Caco-2 (cell line): ENCODE measurements around the gene OR4E2. TPM values are rescaled to one million over a fixed set of nuclear protein-coding genes. Genes with fewer than 3 reads are reported as not detected.

Experiments used
- BruUV-seq: library from RNA; stranded (reverse); fragments of 400-500 nt; replicated peaks from 2 replicates; lab custom pipeline; 2021; lab: Mats Ljungman, UMichigan
- CTCF ChIA-PET: fragments of 300-600 bp; sonication (Branson Sonifier 250); formaldehyde crosslinking; loops from one replicate; lab custom pipeline; 2022; ENCODE audit warnings: antibody characterized with exemption; lab: Charles Lee
- POLR2A ChIA-PET: fragments of 300-600 bp; sonication (Branson Sonifier 250); formaldehyde crosslinking; loops from one replicate; lab custom pipeline; 2022; ENCODE audit warnings: antibody characterized with exemption; lab: Charles Lee
- DNase-seq, 2 experiments: peaks; one replicate each; pipeline versions ENCODE4 v3.0.0 to v3.0.0-alpha.2; 2020 to 2022
- H3K27me3 ChIP-seq: replicated peaks from 2 replicates; pipeline ENCODE4 v1.6.0; 2011; ENCODE audit warnings: low read length; ENCODE audit not compliant: control insufficient read depth, insufficient read depth
- H3K36me3 ChIP-seq: 2 replicates; pipeline ENCODE4 v1.5.1; 2011; ENCODE audit warnings: low read length; ENCODE audit not compliant: control insufficient read depth, insufficient read depth
- H3K4me1 ChIP-seq: fragments of 250-450 bp; sonication (Bioruptor Pico); 2 replicates; pipeline ENCODE4 v1.5.1; 2020; ENCODE audit warnings: mild to moderate bottlenecking
- H3K4me3 ChIP-seq: 2 replicates; pipeline ENCODE4 v1.5.1; 2011; ENCODE audit warnings: low read depth, mild to moderate bottlenecking, control low read depth, low read length
- H3K9me3 ChIP-seq: fragments of 250-450 bp; sonication (Bioruptor Pico); 2 replicates; pipeline ENCODE4 v1.5.1; 2020; ENCODE audit warnings: mild to moderate bottlenecking, moderate library complexity
- H3K27ac Mint-ChIP-seq: one replicate; pipeline ENCODE4 v1.8.0; 2022; ENCODE audit warnings: mixed read lengths; ENCODE audit not compliant: unreplicated experiment
- H3K27me3 Mint-ChIP-seq: one replicate; pipeline ENCODE4 v1.8.0; 2022; ENCODE audit warnings: mixed read lengths; ENCODE audit not compliant: insufficient read depth, unreplicated experiment
- H3K36me3 Mint-ChIP-seq: one replicate; pipeline ENCODE4 v1.8.0; 2022; ENCODE audit warnings: mild to moderate bottlenecking, mixed read lengths; ENCODE audit not compliant: insufficient read depth, unreplicated experiment
- H3K4me1 Mint-ChIP-seq: one replicate; pipeline ENCODE4 v1.8.0; 2022; ENCODE audit warnings: low read depth, mixed read lengths; ENCODE audit not compliant: unreplicated experiment
- H3K4me3 Mint-ChIP-seq: one replicate; pipeline ENCODE4 v1.8.0; 2022; ENCODE audit warnings: mild to moderate bottlenecking, moderate library complexity, mixed read lengths; ENCODE audit not compliant: unreplicated experiment
- H3K9me3 Mint-ChIP-seq: one replicate; pipeline ENCODE4 v1.8.0; 2022; ENCODE audit warnings: mixed read lengths; ENCODE audit not compliant: unreplicated experiment
- CTCF ChIP-seq, 2 experiments: fragments of 200-600 bp in 1 of 2; IDR thresholded peaks; 1 replicate in 1 of 2; 2 replicates in 1 of 2; pipeline versions ENCODE4 v1.5.1 to v1.8.0; 2011 to 2022; ENCODE audit warnings: antibody characterized with exemption in 1 of 2, control low read depth in 1 of 2, inconsistent platforms in 1 of 2, low read depth in 1 of 2, low read length in 1 of 2, mild to moderate bottlenecking in 1 of 2, moderate library complexity in 1 of 2; ENCODE audit not compliant: insufficient read depth in 1 of 2, severe bottlenecking in 1 of 2, unreplicated experiment in 1 of 2
- intact Hi-C: fragments of 100-400 bp; cut with micrococcal nuclease; formaldehyde crosslinking; loops from one replicate; pipeline ENCODE4 v1.10.0; 2022; ENCODE audit not compliant: unreplicated experiment
- total RNA-seq: library from RNA; stranded (reverse); gene quantifications from 2 replicates; pipeline ENCODE4 v1.2.3, GENCODE V29; 2022

OR4E2 gene
- total RNA-seq, 1 experiment from 2014 or later = not detected

- POLR2A ChIA-PET = no interaction called here
- H3K27me3 Mint-ChIP-seq = no peaks in the 10 kb centered on the region
Measured at GRCh38 chr14:21673718-21674117, 20.1 kb downstream of the OR4E2 start, which contains the start of gene OR4E1. TSS of gene OR4E1 (minus strand) at chr14:21673818. CDS start at chr14:21670935, 2,883 bp downstream.

GRCh38 chr14:21675566-21675965, 21.9 kb downstream of the OR4E2 start:
- no peak for DNase-seq
- H3K36me3 ChIP-seq = no peaks in the 10 kb centered on the region
- Mint-ChIP-seq H3K4me3 (no peak overlapping the region), H3K9me3 (peaks cover 22% of the 10 kb centered on the region), H3K27me3 (no peaks in the 10 kb centered on the region), H3K36me3 (no peaks in the 10 kb centered on the region), H3K27ac (no peak overlapping the region), H3K4me1 (no peaks in the 10 kb centered on the region)
- ChIA-PET CTCF (no interaction called here), POLR2A (no interaction called here)
- H3K4me3 ChIP-seq = no peak overlapping the region
- H3K9me3 ChIP-seq = peaks cover 10% of the 10 kb centered on the region
- intact Hi-C loops = no loop called here
- TF ChIP-seq CTCF (IDR thresholded peaks at IDR 0.05; ENCODE audit: insufficient read depth in 1 of 2, low read depth in 1 of 2, low read length in 1 of 2, severe bottlenecking in 1 of 2, unreplicated experiment in 1 of 2) = no peak
- no peaks in the 10 kb centered on the region for H3K27me3 ChIP-seq
- no peaks in the 10 kb centered on the region for H3K4me1 ChIP-seq
- no TSS peak for BruUV-seq

More at GRCh38 chr14:21673718-21674117, 20.1 kb downstream of the OR4E2 start, which contains the start of gene OR4E1:
- no TSS peak for BruUV-seq
- no peak within 1 kb of the TSS for H3K27ac Mint-ChIP-seq
- no peak for TF ChIP-seq CTCF (IDR thresholded peaks at IDR 0.05; ENCODE audit: insufficient read depth in 1 of 2, low read depth in 1 of 2, low read length in 1 of 2, severe bottlenecking in 1 of 2, unreplicated experiment in 1 of 2)
- Histone ChIP-seq H3K27me3 (no peaks in the 10 kb centered on the region), H3K4me3 (no peak within 1 kb of the TSS), H3K4me1 (peaks cover 12% of the 10 kb centered on the region), H3K36me3 (no peaks in the 10 kb centered on the region), H3K9me3 (peaks cover 7% of the 10 kb centered on the region)
- H3K36me3 Mint-ChIP-seq = no peaks in the 10 kb centered on the region
- no peak for DNase-seq
- H3K4me3 Mint-ChIP-seq = no peak within 1 kb of the TSS
- peaks cover 15% of the 10 kb centered on the region for H3K4me1 Mint-ChIP-seq
- CTCF ChIA-PET = interaction anchor here (0.6 kb wide), 1 partner anchor 1058 kb away, joined by 4 read pairs; no protein-coding TSS in a partner anchor
- intact Hi-C loops = no loop called here
- peaks cover 22% of the 10 kb centered on the region for H3K9me3 Mint-ChIP-seq

GRCh38 chr14:21680072-21680471, 26.4 kb downstream of the OR4E2 start:
- H3K27me3 Mint-ChIP-seq = no peaks in the 10 kb centered on the region
- no TSS peak for BruUV-seq
- no peak for DNase-seq
- intact Hi-C loops = no loop called here
- Histone ChIP-seq H3K9me3 (peaks cover 8% of the 10 kb centered on the region), H3K4me3 (no peak overlapping the region), H3K27me3 (no peaks in the 10 kb centered on the region), H3K36me3 (no peaks in the 10 kb centered on the region), H3K4me1 (no peaks in the 10 kb centered on the region)
- TF ChIP-seq CTCF (IDR thresholded peaks at IDR 0.05; ENCODE audit: insufficient read depth in 1 of 2, low read depth in 1 of 2, low read length in 1 of 2, severe bottlenecking in 1 of 2, unreplicated experiment in 1 of 2) = no peak
- no peak overlapping the region for H3K27ac Mint-ChIP-seq
- peaks cover 12% of the 10 kb centered on the region for H3K4me1 Mint-ChIP-seq
- H3K9me3 Mint-ChIP-seq = peaks cover 14% of the 10 kb centered on the region
- H3K4me3 Mint-ChIP-seq = no peak overlapping the region
- POLR2A ChIA-PET = no interaction called here
- CTCF ChIA-PET = no interaction called here
- H3K36me3 Mint-ChIP-seq = no peaks in the 10 kb centered on the region
